OCI-LY7 (cell line): ENCODE data around the gene PRR15L. TPM values are rescaled to one million over a fixed set of nuclear protein-coding genes. Genes with fewer than 3 reads are reported as not detected.

ENCODE experiments used
- BruUV-seq: library from RNA; stranded (reverse); fragments of 400-500 nt; replicated peaks from 2 replicates; lab custom pipeline; 2021; lab: Mats Ljungman, UMichigan
- CTCF ChIA-PET: fragments of 300-600 bp; sonication (Branson Sonifier 250); formaldehyde crosslinking; loops from one replicate; lab custom pipeline; 2022; ENCODE audit warnings: antibody characterized with exemption; ENCODE audit not compliant: unreplicated experiment; lab: Charles Lee
- POLR2A ChIA-PET: fragments of 300-600 bp; sonication (Branson Sonifier 250); formaldehyde crosslinking; loops from one replicate; lab custom pipeline; 2022; ENCODE audit warnings: antibody characterized with exemption; lab: Charles Lee
- DNase-seq: peaks from one replicate; pipeline ENCODE4 v3.0.0-alpha.2; 2015; ENCODE audit warnings: low spot score
- H2AFZ ChIP-seq: fragments of 200-600 bp; sonication (generic), shearing (Covaris generic); 2 replicates; pipeline ENCODE4 v1.6.1; 2014; ENCODE audit warnings: mild to moderate bottlenecking, antibody characterized with exemption, low read length, moderate library complexity
- H3K27ac ChIP-seq: fragments of 200-600 bp; sonication (generic); 2 replicates; pipeline ENCODE4 v1.5.1; 2014; ENCODE audit warnings: mixed run types, low read depth, mild to moderate bottlenecking, moderate library complexity, low read length, inconsistent platforms; ENCODE audit not compliant: poor library complexity, severe bottlenecking
- H3K36me3 ChIP-seq: fragments of 200-600 bp; sonication (generic); 2 replicates; pipeline ENCODE4 v1.6.1; 2014; ENCODE audit warnings: mild to moderate bottlenecking, antibody characterized with exemption, low read length, moderate library complexity, mixed read lengths; ENCODE audit not compliant: insufficient read depth
- H3K4me1 ChIP-seq: fragments of 200-600 bp; sonication (generic); 2 replicates; pipeline ENCODE4 v1.5.1; 2014; ENCODE audit warnings: mild to moderate bottlenecking, low read length; ENCODE audit not compliant: insufficient read depth, poor library complexity, severe bottlenecking
- H3K4me2 ChIP-seq: fragments of 200-600 bp; sonication (generic); 2 replicates; pipeline ENCODE4 v1.6.1; 2014; ENCODE audit warnings: mild to moderate bottlenecking, low read length
- H3K4me3 ChIP-seq: fragments of 200-600 bp; sonication (generic); 2 replicates; pipeline ENCODE4 v1.5.1; 2014; ENCODE audit warnings: mild to moderate bottlenecking, low read depth, low read length; ENCODE audit not compliant: poor library complexity, severe bottlenecking
- H3K79me2 ChIP-seq: fragments of 200-600 bp; sonication (generic); 2 replicates; pipeline ENCODE4 v1.6.1; 2016; ENCODE audit warnings: low read depth, mild to moderate bottlenecking, low read length, moderate library complexity, mixed read lengths; ENCODE audit not compliant: insufficient read depth
- H3K9me2 ChIP-seq: fragments of 200-600 bp; sonication (generic); 2 replicates; pipeline ENCODE4 v1.6.1; 2016; ENCODE audit warnings: mild to moderate bottlenecking, low read length, mixed read lengths; ENCODE audit not compliant: insufficient read depth
- H3K9me3 ChIP-seq: fragments of 200-600 bp; sonication (generic); 2 replicates; pipeline ENCODE4 v1.6.1; 2014; ENCODE audit warnings: mild to moderate bottlenecking, mixed run types, low read length, mixed read lengths
- H4K20me1 ChIP-seq: fragments of 200-600 bp; sonication (generic); 2 replicates; pipeline ENCODE4 v1.6.1; 2014; ENCODE audit warnings: mild to moderate bottlenecking, antibody characterized with exemption, low read length, moderate library complexity, mixed read lengths; ENCODE audit not compliant: insufficient read depth
- EZH2phosphoT487 ChIP-seq: fragments of 200-600 bp; sonication (generic); IDR thresholded peaks from 2 replicates; pipeline ENCODE4 v1.6.1; 2018; ENCODE audit warnings: low read depth, borderline replicate concordance, mild to moderate bottlenecking, mixed run types, antibody characterized with exemption, low read length, moderate library complexity, mixed read lengths
- intact Hi-C: fragments of 100-400 bp; cut with micrococcal nuclease; formaldehyde crosslinking; loops from one replicate; pipeline ENCODE4 v1.10.0; 2022; ENCODE audit not compliant: unreplicated experiment
- total RNA-seq, 2 experiments: library from RNA; depleted of rRNA in 1 of 2; stranded (reverse); fragments of >200 nt in 1 of 2; shearing (Covaris generic) in 1 of 2; gene quantifications; 2 replicates each; pipeline ENCODE4 v1.2.3, GENCODE V29; 2014 to 2022
- TF ChIP-seq, protein P1 (sequence below): fragments of 200-600 bp; sonication (generic); conservative IDR thresholded peaks from 2 replicates; pipeline ENCODE4 v1.5.1; 2014; ENCODE audit warnings: mild to moderate bottlenecking, antibody characterized with exemption, low read length, moderate library complexity, mixed read lengths

The PRR15L gene
- total RNA-seq, 2 experiments from 2014 or later = not detected

DNA sequence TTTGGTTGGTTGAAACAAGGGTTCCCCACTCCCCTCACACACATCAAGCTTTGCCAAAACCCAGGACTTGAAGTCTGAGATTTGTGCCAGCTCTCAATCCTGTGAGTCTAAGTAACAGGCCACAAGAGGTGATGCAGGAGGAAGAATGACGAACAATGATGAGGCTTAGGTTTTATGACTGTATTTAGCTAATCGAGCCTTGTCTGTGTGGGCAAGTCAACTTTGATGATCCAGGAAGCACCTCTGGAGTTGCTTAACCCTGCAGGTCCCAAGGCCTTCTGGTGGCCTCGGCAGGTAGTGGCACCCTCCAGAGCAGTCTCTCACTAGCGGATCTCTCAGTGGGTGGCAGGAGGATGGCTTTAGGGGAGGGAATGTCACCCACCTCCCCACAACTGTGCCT, 41.9 kb upstream of the PRR15L start:
- no peak for DNase-seq
- H3K79me2 ChIP-seq = no peaks in the 10 kb centered on the region
- H3K9me3 ChIP-seq = no peaks in the 10 kb centered on the region
- POLR2A ChIA-PET = no interaction called here
- CTCF ChIA-PET = interaction anchor here (1.2 kb wide), 1 partner anchor 21 kb away, joined by 3 read pairs; no protein-coding TSS in a partner anchor
- H3K4me2 ChIP-seq = no peak overlapping the region
- H3K4me1 ChIP-seq = peaks cover 24% of the 10 kb centered on the region
- intact Hi-C loops = no loop called here
- H3K27ac ChIP-seq = no peak overlapping the region
- no TSS peak for BruUV-seq
- no peaks in the 10 kb centered on the region for H3K36me3 ChIP-seq
- H3K9me2 ChIP-seq = no peaks in the 10 kb centered on the region
- H3K4me3 ChIP-seq = no peak overlapping the region
- no peaks in the 10 kb centered on the region for H4K20me1 ChIP-seq
- no peak for TF ChIP-seq EZH2phosphoT487
- TF ChIP-seq, protein P1, sequence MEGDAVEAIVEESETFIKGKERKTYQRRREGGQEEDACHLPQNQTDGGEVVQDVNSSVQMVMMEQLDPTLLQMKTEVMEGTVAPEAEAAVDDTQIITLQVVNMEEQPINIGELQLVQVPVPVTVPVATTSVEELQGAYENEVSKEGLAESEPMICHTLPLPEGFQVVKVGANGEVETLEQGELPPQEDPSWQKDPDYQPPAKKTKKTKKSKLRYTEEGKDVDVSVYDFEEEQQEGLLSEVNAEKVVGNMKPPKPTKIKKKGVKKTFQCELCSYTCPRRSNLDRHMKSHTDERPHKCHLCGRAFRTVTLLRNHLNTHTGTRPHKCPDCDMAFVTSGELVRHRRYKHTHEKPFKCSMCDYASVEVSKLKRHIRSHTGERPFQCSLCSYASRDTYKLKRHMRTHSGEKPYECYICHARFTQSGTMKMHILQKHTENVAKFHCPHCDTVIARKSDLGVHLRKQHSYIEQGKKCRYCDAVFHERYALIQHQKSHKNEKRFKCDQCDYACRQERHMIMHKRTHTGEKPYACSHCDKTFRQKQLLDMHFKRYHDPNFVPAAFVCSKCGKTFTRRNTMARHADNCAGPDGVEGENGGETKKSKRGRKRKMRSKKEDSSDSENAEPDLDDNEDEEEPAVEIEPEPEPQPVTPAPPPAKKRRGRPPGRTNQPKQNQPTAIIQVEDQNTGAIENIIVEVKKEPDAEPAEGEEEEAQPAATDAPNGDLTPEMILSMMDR = no peak
- H2AFZ ChIP-seq = 0 out of 2 replicates have a peak overlapping the region, but pooled peaks have one; percentile 4

DNA sequence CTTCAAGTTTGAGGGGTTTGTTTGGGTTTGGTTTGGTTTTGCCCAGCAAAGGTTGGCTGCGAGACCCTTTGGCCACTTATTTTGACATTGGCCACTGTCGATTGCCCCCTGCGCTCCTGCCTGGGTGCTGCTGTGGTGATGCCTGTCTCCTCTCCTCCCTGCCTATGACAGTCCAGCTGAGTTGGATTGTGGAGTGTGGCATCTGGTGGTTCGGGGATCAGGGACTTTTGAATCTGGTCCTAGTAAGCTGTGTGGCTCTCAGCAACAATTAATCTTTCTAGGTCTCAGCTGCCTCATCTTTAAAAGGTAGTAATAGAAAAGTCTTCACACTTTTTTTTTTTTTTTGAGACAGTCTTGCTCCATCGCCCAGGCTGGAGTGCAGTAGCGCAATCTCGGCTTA, 40.4 kb upstream of the PRR15L start:
- no TSS peak for BruUV-seq

DNA sequence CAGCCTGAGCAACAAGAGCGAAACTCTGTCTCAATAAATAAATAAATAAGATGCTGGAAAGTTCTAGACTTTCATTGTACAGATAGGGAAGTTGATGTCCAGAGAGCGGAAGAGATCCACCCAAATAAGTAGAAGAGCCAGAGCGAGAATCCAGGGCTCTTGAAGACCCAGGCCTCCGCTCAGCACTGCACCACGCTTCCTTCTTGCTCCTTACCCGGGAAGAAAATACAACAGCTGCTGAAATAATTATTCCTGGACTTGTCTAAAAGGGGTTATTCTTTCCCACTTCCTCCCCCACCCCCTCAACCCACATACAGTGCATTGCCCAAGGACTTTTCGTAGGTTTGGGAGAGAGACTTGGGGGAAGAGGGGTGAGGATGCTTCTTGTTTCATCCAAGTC, 39.9 kb upstream of the PRR15L start:
- no peaks in the 10 kb centered on the region for H3K36me3 ChIP-seq
- H3K4me1 ChIP-seq = peaks cover 5% of the 10 kb centered on the region
- H3K9me2 ChIP-seq = no peaks in the 10 kb centered on the region
- no peaks in the 10 kb centered on the region for H3K79me2 ChIP-seq
- TF ChIP-seq, protein P1 = no peak
- TF ChIP-seq EZH2phosphoT487 = no peak
- no peak overlapping the region for H3K27ac ChIP-seq
- no peaks in the 10 kb centered on the region for H3K9me3 ChIP-seq
- H3K4me2 ChIP-seq = no peak overlapping the region
- no peaks in the 10 kb centered on the region for H4K20me1 ChIP-seq
- no TSS peak for BruUV-seq
- no peak overlapping the region for H3K4me3 ChIP-seq
- DNase-seq = no peak
- POLR2A ChIA-PET = no interaction called here
- intact Hi-C loops = no loop called here
- H2AFZ ChIP-seq = no peak overlapping the region
- CTCF ChIA-PET = no interaction called here

More for the DNA sequence above, 40.4 kb upstream of the PRR15L start:
- POLR2A ChIA-PET = no interaction called here
- no peak for DNase-seq
- H3K9me3 ChIP-seq = no peaks in the 10 kb centered on the region
- no peak overlapping the region for H3K4me3 ChIP-seq
- H3K4me1 ChIP-seq = peaks cover 10% of the 10 kb centered on the region
- CTCF ChIA-PET = no interaction called here
- H3K4me2 ChIP-seq = no peak overlapping the region
- intact Hi-C loops = no loop called here
- H3K27ac ChIP-seq = no peak overlapping the region
- no peaks in the 10 kb centered on the region for H4K20me1 ChIP-seq
- H3K79me2 ChIP-seq = no peaks in the 10 kb centered on the region
- no peaks in the 10 kb centered on the region for H3K9me2 ChIP-seq
- no peak overlapping the region for H2AFZ ChIP-seq
- no peak for TF ChIP-seq EZH2phosphoT487
- TF ChIP-seq, protein P1 = no peak
- H3K36me3 ChIP-seq = no peaks in the 10 kb centered on the region
